Sigmoid colon (tissue), 7 donors: ENCODE data around the gene SLAMF1. TPM values are rescaled to one million over a fixed set of nuclear protein-coding genes. Genes with fewer than 3 reads are reported as not detected.
"Not testable (repeated sequence)": the region's sequence is repeated elsewhere in the genome, so short reads cannot be mapped to it uniquely, and the experiment has no call there.

ENCODE experiments used
- DNase-seq: peaks from one replicate; pipeline ENCODE4 v3.0.0-alpha.2; 2019
- H3K27ac ChIP-seq, 4 donors: fragments of 200-600 bp; sonication (generic); one replicate each; pipeline ENCODE4 v1.5.1; 2016 to 2019; ENCODE audit warnings: mild to moderate bottlenecking in 1 of 4
- H3K27me3 ChIP-seq, 3 donors: fragments of 200-600 bp; sonication (generic); one replicate each; pipeline ENCODE4 v1.5.1; 2019; ENCODE audit warnings: mild to moderate bottlenecking in 1 of 3
- H3K36me3 ChIP-seq, 4 donors: fragments of 200-600 bp; sonication (generic); one replicate each; pipeline ENCODE4 v1.5.1; 2016 to 2019
- H3K4me1 ChIP-seq, 4 donors: fragments of 200-600 bp; sonication (generic); one replicate each; pipeline ENCODE4 v1.5.1; 2017 to 2019
- H3K4me3 ChIP-seq, 4 donors: fragments of 200-600 bp; sonication (generic); one replicate each; pipeline ENCODE4 v1.5.1; 2017 to 2019; ENCODE audit warnings: mild to moderate bottlenecking in 2 of 4, moderate library complexity in 1 of 4
- H3K9me3 ChIP-seq, 4 donors: fragments of 200-600 bp in 3 of 4; sonication (generic) in 3 of 4; one replicate each; pipeline versions ENCODE4 v1.5.1 to v1.6.1; 2013 to 2019
- EP300 ChIP-seq, 4 donors: sonication (generic); formaldehyde crosslinking; IDR thresholded peaks; one replicate each; pipeline ENCODE4 v1.6.1; 2017; ENCODE audit warnings: antibody characterized with exemption in 4 of 4
- POLR2A ChIP-seq, 2 donors: fragments of 450-650 bp; IDR thresholded peaks; one replicate each; pipeline ENCODE4 v1.6.1; 2016; ENCODE audit warnings: antibody characterized with exemption in 2 of 2, mild to moderate bottlenecking in 2 of 2, moderate library complexity in 2 of 2
- POLR2AphosphoS5 ChIP-seq, 4 donors: sonication (generic); formaldehyde crosslinking; IDR thresholded peaks; one replicate each; pipeline ENCODE4 v1.6.1; 2017; ENCODE audit warnings: antibody characterized with exemption in 4 of 4
- WGBS, 2 donors: extraction: QIAGEN DNeasy Blood & Tissue Kit; methylation state at CpG; one replicate each; pipeline ENCODE4 v1.1.7; 2013; 5-methylcytosine and 5-hydroxymethylcytosine counted together
- intact Hi-C: fragments of 100-400 bp; cut with DNase I; formaldehyde crosslinking; loops from one replicate; pipeline ENCODE4 v1.15.1; 2023
- polyA plus RNA-seq, 3 donors: library from polyadenylated mRNA; stranded (reverse); fragments of 200-250 nt; gene quantifications; one replicate each; pipeline ENCODE4 v1.2.3, GENCODE V29; 2013
- total RNA-seq, 4 donors: library from RNA; depleted of rRNA; stranded (reverse); fragments of >200 nt; gene quantifications; one replicate each; pipeline ENCODE4 v1.1.0, GENCODE V29; 2016
- TF ChIP-seq, protein P1 (sequence below), 4 experiments: fragments of 450-650 bp in 3 of 4; fragments of 200-600 bp in 1 of 4; IDR thresholded peaks; one replicate each; pipeline ENCODE4 v1.5.1; 2016 to 2019; ENCODE audit warnings: antibody characterized with exemption in 4 of 4, mild to moderate bottlenecking in 3 of 4, moderate library complexity in 2 of 4
- donor health status: healthy with polysubstance abuse.
- donor health status: Bipolar disorder and iron deficiency.
- donor health status: healthy.

SLAMF1 gene
- total and polyA plus RNA-seq, 7 donors: under 0.01 to 6.1 (median 0.28) TPM; not detected in 2

DNA sequence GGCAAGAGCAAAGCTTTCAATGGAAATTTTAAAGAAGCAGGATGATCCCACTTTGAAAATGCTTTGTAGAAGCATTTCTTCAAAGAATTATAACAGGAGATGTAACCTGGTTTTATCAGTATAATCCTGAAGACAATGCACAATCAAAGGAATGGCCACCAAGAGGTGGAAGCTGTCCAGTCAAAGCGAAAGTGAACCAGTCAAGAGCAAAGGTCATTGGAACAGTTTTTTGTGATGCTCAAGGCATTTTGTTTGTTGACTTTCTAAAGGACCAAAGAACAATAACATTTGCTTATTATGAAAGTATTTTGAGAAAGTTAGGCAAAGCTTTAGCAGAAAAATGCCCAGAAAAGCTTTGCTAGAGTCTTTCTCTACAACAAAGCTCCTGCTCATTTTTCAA is 62.1 kb downstream of the SLAMF1 start:
- no peak overlapping the region for H3K4me3 ChIP-seq
- H3K27ac ChIP-seq: no peak overlapping the region
- no peak for DNase-seq
- TF ChIP-seq, protein P1, sequence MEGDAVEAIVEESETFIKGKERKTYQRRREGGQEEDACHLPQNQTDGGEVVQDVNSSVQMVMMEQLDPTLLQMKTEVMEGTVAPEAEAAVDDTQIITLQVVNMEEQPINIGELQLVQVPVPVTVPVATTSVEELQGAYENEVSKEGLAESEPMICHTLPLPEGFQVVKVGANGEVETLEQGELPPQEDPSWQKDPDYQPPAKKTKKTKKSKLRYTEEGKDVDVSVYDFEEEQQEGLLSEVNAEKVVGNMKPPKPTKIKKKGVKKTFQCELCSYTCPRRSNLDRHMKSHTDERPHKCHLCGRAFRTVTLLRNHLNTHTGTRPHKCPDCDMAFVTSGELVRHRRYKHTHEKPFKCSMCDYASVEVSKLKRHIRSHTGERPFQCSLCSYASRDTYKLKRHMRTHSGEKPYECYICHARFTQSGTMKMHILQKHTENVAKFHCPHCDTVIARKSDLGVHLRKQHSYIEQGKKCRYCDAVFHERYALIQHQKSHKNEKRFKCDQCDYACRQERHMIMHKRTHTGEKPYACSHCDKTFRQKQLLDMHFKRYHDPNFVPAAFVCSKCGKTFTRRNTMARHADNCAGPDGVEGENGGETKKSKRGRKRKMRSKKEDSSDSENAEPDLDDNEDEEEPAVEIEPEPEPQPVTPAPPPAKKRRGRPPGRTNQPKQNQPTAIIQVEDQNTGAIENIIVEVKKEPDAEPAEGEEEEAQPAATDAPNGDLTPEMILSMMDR (IDR thresholded peaks at IDR 0.05): no peak
- TF ChIP-seq POLR2A (IDR thresholded peaks at IDR 0.05): no peak
- TF ChIP-seq EP300 (IDR thresholded peaks at IDR 0.05): no peak
- no peaks in the 10 kb centered on the region for H3K4me1 ChIP-seq
- intact Hi-C loops: no loop called here
- H3K36me3 ChIP-seq: no peaks in the 10 kb centered on the region
- no peaks in the 10 kb centered on the region for H3K9me3 ChIP-seq
- WGBS, 2 donors: 26 to 66% methylated on average over 1 of the region's 1 CpG
- H3K27me3 ChIP-seq: no peaks in the 10 kb centered on the region

GRCh38 chr1:160582976-160583375 is 63.9 kb downstream of the SLAMF1 start:
- WGBS, 2 donors: 95 to 97% methylated on average over 2 of the region's 2 CpGs
- intact Hi-C loops, DNase-seq, H3K4me1 ChIP-seq, H3K27ac ChIP-seq, H3K4me3 ChIP-seq, H3K27me3 ChIP-seq, H3K9me3 ChIP-seq, H3K36me3 ChIP-seq: not testable (repeated sequence)

DNA sequence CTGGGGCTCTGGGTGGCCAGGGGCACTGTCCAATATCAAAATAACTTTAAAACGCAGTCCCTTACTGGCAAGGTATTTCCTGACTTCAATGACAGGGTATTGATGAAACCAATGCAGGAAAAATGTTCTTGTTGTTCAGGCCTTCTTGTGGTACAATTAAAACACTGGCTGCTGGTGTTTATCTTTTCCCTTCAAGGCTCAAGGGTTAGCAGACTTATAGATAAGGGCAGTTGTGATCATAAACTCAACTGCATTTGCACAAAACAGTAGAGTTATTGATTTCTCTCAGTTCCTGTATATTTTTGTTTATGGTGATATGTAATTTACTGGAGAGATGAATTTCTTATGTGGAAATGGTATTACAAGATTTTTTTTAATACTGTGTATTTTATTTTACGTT is 64.9 kb downstream of the SLAMF1 start:
- TF ChIP-seq POLR2A (IDR thresholded peaks at IDR 0.05) (no peak), EP300 (IDR thresholded peaks at IDR 0.05) (no peak), POLR2AphosphoS5 (IDR thresholded peaks at IDR 0.05) (no peak)
- TF ChIP-seq, protein P1 (IDR thresholded peaks at IDR 0.05): no peak
- Histone ChIP-seq H3K27me3 (no peaks in the 10 kb centered on the region), H3K9me3 (no peaks in the 10 kb centered on the region), H3K27ac (no peak overlapping the region), H3K4me1 (no peaks in the 10 kb centered on the region), H3K4me3 (no peak overlapping the region), H3K36me3 (no peaks in the 10 kb centered on the region)
- 11 to 63% methylated on average over 2 of the region's 2 CpGs for WGBS, 2 donors
- no peak for DNase-seq
- intact Hi-C loops: no loop called here

GRCh38 chr1:160580221-160580812 is 66.5 kb downstream of the SLAMF1 start:
- no peaks in the 10 kb centered on the region for H3K4me1 ChIP-seq
- no peaks in the 10 kb centered on the region for H3K9me3 ChIP-seq
- H3K27ac ChIP-seq: no peak overlapping the region
- no peaks in the 10 kb centered on the region for H3K27me3 ChIP-seq
- WGBS, 2 donors: 73% methylated on average over 1 of the region's 1 CpG
- H3K36me3 ChIP-seq: no peaks in the 10 kb centered on the region
- intact Hi-C loops: no loop called here
- no peak for DNase-seq
- TF ChIP-seq, protein P1 (IDR thresholded peaks at IDR 0.05): no peak
- TF ChIP-seq POLR2AphosphoS5 (IDR thresholded peaks at IDR 0.05) (no peak), EP300 (IDR thresholded peaks at IDR 0.05) (no peak), POLR2A (IDR thresholded peaks at IDR 0.05) (no peak)
- H3K4me3 ChIP-seq: no peak overlapping the region

DNA sequence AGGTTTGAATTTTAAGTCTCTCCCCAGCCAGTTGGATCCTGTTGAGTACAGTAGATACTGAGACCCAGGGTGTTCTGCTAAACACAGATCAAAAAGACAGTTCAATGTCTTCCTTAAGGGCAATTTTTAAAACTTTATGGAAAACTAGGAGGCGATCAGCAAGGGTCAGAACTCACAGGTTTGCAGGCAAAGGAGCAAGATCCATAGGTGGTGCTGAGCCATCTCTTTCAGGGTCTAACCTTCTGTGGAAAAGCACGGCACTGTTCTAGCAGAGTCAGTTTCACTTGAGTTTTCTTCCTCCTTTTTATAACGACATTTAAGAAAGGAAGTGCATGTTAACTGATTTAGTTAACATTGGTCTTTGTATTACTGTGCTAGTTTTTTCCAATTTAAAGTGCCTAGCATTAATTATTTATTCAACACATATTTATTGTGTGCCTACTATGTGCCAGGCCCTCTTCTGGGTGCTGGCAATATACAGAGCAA is 67.6 kb downstream of the SLAMF1 start, which contains the start of gene CD84:
Gene CD84 (minus strand): TSS at position 281 of the 486 bp plus-strand sequence. CDS start 59 bp downstream, at position 222.
- TF ChIP-seq EP300 (IDR thresholded peaks at IDR 0.05): no peak
- TF ChIP-seq, protein P1 (IDR thresholded peaks at IDR 0.05): no peak
- peak in 1 of 4 donors; percentile 20 for TF ChIP-seq POLR2AphosphoS5 (IDR thresholded peaks at IDR 0.05)
- peak within 1 kb of the TSS in 1 of 4 donors; percentile 14 for H3K27ac ChIP-seq
- H3K4me3 ChIP-seq: peak within 1 kb of the TSS in 3 of 4 donors; percentile 11 to 31 (median 15)
- intact Hi-C loops: no loop called here
- no peak for DNase-seq
- no peaks in the 10 kb centered on the region for H3K36me3 ChIP-seq
- WGBS, 2 donors: 26 to 34% methylated on average over 3 of the region's 3 CpGs
- no peaks in the 10 kb centered on the region for H3K4me1 ChIP-seq
- H3K27me3 ChIP-seq: no peaks in the 10 kb centered on the region
- H3K9me3 ChIP-seq: no peaks in the 10 kb centered on the region
